ENCODE data around the gene FTH1.
"Not testable (repeated sequence)": the region's sequence is repeated elsewhere in the genome, so short reads cannot be mapped to it uniquely, and the experiment has no call there.

Gene FTH1

DNA sequence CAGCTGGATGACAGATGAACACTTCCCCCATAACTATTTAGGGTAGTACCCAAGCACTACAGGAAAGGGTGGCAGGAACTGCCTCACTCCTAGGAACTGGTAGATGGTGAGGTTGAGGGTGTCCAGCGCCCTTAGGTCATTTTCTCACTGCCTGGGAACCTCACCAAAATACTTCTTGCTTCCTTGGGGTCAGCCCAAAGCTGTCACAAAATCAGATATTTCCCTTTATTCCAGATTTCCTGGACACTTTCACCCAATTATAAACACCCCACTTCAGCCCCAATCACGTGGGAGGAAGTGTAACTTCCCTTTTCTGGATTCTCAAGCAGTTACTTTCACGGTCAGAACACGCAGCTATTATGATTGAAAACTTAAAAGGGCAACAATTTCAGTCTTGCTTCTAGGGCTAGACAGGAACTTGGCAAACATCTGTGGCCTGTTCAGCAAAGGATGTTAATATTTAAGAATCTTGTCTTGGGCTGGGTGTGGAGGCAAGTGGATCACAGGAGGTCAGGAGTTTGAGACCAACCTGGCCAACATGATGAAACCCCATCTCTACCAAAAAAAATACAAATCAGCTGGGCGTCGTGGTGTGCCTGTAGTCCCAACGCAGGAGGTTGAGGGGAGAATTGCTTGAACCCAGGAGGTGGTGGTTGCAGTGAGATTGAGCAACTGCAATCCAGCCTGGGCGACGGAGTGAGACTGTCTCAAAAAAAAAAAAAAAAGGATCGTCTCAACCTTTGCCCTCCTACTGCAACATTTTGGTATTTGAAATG, 4.0 kb downstream of the FTH1 start:
- DNase-seq (ENCODE audit: low spot score), result no peak

DNA sequence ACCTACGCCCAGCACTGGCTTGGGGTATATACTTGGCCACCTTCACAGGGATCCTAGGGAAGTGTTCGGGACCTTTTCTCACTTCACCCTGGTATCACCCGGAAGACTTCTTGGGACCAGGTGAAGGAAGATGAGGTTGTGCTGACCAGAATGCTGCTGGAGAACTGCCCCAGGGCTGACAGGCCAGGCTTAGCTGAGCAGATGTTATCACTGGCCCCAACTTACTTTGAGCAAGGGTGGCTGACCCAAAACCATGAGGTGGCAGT, 4.5 kb downstream of the FTH1 start:
- no peak for DNase-seq (ENCODE audit: low spot score)

DNA sequence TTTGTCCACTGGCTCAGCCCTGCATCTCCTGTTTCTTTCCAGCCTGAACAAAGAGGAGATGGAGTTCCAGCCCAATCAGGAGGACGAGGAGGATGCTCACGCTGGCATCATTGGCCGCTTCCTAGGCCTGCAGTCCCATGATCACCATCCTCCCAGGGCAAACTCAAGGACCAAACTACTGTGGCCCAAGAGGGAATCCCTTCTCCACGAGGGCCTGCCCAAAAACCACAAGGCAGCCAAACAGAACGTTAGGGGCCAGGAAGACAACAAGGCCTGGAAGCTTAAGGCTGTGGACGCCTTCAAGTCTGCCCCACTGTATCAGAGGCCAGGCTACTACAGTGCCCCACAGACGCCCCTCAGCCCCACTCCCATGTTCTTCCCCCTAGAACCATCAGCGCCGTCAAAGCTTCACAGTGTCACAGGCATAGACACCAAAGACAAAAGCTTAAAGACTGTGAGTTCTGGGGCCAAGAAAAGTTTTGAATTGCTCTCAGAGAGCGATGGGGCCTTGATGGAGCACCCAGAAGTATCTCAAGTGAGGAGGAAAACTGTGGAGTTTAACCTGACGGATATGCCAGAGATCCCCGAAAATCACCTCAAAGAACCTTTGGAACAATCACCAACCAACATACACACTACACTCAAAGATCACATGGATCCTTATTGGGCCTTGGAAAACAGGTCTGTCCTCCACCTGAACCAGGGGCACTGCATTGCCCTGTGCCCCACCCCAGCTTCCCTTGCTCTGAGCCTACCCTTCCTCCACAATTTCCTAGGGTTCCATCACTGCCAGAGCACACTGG, 5.0 kb downstream of the FTH1 start:
- peak; percentile 3 for DNase-seq (ENCODE audit: low spot score)

DNA sequence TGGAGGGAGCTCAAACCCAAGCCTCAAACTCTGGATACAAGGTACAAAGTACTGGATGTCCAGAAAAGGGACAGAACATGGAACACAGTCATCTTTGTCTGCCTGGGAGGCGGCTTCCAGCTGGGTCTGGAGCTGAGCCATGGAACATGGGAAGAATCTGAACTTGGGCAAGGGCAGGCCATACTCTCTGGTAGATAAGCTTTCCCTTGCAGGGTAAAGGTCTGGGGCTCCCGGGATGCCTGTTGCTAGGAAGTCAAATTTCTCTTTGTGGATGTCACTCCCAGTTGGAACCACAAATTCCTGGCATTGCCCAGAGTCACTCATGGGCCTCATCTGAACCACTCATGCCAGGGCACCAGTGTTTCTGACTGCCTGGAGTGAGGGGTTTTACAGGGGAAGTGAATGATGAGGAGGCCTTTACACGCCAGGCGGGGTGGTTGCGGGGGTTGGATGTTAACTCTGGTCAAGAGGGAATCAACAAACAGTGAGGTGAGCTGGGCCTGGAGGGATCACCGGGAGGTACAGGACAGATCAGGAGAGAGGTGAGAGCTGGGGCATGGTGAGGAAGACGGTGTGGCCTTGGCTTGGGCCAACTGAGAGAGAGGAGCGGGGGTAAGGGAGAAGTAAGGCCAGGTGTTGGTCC, 5.7 kb downstream of the FTH1 start:
- peak; percentile 75 for DNase-seq (ENCODE audit: low spot score)

DNA sequence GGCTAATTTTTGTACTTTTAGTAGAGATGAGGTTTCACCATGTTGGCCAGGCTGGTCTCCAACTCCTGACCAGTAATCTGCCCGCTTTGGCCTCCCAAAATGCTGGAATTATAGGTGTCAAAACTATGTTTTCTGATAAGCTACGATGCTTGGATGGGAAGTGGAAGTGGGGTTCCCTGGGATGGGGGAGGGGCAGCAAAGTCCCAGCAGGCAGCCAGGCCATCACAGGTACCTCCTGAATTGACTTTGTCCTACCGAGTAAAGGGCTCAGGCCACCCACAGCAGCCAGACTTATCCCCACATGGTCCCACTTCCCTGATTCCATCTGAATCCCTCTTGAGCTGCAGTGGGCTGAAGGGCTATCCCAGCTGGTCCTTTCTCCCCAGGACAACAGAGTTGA, 6.9 kb downstream of the FTH1 start:
- DNase-seq (ENCODE audit: low spot score), result no peak

DNA sequence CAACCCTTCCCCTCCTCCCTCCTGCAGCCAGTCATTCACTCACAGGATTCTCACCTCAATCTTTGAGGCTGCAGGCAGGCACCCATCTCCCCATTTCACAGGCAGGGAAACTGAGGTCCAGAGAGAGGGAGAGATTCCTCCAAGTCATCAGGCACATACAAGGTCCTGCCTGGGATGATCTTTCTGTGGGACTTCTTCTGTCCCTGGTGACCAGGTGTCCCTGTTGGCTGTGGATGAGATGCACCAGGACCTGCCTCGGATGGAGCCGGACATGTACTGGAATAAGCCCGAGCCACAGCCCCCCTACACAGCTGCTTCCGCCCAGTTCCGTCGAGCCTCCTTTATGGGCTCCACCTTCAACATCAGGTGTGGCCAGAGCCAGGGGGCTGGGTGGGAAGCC, 7.8 kb downstream of the FTH1 start:
- DNase-seq (ENCODE audit: low spot score), result no peak

DNA sequence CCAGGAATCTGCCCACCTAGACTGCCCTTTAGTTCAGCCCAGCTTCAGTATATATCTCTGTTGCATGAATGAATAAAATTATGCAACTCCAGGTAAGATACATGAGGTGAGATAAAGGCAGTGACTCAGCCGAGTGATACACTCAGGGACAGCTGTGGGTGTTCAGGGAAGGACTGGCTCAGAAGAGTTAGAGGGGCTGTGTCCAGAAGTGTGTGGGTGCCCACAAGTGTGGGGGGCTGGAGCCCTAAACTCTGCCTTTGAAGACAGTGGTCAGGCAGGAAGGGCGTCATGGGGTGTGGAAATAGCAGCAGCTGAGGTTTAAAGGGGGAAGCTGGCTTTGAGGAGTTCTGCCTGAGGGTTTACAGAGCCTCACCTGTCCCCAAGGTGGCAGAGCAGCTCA, 8.3 kb downstream of the FTH1 start:
- DNase-seq (ENCODE audit: low spot score), result no peak

DNA sequence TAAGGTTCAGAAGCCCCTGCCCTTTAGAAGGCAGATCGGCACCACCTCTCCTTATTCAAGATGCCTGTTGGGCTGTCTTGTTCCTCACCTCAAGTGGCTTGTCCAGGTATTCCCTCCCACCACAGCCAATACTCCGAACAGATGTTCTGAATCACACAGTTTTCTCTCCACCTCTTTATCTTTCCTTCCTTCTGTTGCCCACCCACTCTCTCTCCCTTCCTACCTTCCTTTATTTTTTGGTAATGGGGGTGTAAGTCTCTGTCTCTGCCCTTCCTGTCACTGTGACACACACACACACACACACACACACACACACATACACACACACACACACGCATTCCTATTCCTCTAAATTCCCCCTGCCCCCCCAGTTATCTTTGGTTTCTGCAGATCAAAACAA, 8.8 kb downstream of the FTH1 start:
- no peak for DNase-seq (ENCODE audit: low spot score)

DNA sequence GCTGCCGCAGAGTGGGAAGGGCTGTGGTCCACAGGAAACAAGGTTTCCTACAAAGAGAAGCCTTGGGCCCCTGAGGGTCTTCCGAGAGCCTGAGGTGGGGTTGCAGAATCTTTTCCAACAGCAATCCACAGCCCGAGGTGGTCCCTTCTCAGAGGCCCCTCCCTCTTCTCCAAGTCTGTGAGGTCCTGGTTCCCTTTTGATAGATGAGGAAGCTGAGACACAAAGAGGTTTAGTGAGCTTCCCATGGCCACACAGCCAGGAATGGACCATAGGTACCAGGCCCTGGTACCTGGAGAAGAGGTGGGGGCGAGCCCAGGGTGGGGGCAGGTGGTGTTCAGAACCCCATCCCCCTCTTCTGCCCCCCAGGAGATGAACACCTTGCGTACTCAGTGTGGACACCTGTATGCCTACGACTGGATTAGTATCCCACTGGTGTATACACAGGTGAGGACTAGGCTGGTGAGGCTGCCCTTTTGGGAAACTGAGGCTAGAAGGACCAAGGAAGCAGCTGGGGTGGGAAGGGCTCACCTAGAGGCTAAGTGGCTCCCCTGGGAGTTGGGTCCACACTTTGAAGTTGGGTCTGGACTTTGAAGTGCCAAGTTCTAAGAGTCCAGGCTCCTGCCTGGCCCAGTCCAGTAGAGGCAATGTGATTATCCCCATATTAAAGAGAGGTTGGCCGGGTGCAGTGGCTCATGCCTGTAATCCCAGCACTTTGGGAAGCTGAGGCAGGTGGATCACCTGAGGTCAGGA, 10.2 kb downstream of the FTH1 start:
- DNase-seq (ENCODE audit: low spot score), result no peak

DNA sequence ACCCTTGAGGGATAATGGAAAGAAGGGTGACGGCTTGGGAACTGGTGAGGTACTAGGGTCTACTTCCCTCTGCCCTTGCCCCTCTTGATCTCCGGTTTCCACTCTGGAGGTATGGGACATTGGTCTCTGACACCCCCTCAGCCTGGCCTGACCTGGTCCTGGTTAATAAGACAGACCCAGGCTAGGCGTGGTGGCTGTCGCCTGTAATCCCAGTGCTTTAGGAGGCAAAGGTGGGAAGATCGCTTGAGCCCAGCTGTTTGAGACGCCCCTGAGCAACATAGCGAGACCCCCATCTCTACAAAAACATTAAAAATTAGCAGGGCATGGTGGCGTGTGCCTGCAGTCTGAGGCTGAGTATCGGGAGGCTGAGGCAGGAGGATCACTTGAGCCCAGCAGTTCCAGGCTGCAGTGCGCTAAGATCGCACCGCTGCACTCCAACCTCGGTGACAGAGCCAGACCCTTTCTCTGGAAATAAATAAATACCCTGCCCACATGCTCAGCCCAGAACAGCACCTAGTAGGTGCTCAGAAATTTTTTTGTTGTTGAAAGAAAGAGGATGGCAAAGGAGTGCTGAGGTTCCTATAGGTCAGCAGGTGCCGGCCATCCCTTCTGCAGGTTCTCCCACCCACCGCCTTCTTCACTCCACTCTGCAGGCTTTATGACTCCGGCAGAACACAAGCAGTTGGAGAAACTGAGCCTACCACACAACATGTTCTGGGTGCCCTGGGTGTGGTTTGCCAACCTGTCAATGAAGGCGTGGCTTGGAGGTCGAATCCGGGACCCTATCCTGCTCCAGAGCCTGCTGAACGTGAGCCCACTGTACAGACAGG, 11.0 kb downstream of the FTH1 start:
- no peak for DNase-seq (ENCODE audit: low spot score)

DNA sequence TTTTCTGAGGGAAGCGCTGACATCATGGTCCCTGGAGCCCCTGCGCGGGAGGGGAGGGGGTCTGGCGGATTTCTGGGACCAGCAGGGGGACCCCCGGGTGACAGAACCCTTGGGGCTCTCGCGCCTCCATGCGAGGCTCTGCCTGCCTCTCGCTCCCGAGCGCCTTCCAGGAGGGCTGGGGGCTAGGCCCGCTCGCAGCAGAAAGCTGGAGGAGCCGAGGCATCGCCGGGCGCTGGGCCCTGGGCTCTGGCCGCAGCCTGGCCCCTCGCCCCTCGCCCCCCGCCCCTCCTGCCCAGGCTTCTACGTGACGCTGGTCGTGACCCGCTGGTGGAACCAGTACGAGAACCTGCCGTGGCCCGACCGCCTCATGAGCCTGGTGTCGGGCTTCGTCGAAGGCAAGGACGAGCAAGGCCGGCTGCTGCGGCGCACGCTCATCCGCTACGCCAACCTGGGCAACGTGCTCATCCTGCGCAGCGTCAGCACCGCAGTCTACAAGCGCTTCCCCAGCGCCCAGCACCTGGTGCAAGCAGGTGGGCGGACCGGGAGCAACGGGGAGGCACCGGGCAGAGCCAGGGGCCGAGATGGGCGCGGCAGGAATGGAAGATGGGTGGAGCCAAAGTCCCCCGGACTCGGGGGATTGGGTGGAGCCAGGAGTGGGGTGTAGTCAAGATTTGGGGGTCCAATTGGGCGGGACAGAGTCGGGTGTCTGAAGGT, 11.9 kb downstream of the FTH1 start:
- DNase-seq (ENCODE audit: low spot score), result no peak

DNA sequence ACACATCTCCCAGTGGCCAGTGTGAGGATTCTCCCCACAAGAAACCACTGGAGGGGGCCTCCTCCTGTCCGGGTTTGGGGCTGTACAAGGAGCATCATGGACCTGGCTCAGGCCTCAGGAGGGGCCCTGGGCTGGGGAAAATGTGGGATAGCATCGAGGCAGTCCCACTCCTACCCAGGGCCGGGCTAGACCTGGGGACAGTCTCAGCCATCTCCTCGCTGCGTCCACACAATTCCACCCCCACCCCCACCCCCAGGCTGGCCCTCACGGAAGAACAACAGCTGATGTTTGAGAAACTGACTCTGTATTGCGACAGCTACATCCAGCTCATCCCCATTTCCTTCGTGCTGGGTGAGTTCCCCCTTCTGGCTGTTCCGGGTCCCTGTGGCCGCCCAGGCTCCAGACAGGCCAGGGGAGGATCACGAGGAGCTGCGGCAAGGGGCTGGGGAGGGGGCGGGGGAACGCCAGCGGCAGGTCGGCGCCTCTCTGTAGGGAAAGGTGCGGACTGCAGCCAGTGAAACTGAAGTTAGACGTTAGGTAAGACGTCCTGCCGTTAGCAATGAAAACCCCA, 12.5 kb downstream of the FTH1 start:
- peak; percentile 93 for DNase-seq (ENCODE audit: low spot score)

DNA sequence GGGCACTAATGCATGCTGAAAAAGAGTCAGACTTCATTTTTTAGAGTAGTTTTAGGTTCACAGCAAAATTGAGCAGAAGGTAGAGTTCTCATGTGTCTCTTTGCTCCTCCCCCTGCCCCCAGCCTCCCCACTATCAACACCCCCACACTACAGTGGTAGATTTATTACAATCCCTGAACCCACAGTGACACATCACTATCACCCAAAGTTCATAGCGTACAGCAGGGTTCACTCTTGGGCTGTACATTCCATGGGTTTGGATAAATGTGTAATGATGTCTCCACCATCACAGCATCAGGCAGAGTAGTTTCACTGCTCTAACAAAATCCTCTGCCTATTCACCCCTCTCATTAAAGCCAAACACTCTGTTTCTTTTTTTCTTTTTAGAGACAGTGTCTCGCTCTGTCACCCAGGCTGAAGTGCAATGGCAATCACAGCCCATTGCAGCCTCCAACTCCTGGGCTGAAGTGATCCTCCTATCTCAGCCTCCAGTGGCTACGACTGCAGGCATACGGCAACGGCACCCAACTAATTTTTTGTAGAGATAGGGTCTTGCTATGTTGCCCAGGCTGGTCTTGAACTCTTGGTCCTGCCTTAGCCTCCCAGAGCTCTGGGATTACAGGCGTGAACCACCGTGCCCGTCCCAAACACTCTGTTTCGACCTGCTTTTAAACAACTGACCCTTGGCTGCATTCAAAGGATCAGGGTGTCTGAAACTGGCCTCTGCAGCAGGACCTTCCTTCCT, 13.2 kb downstream of the FTH1 start:
- no peak for DNase-seq (ENCODE audit: low spot score)

DNA sequence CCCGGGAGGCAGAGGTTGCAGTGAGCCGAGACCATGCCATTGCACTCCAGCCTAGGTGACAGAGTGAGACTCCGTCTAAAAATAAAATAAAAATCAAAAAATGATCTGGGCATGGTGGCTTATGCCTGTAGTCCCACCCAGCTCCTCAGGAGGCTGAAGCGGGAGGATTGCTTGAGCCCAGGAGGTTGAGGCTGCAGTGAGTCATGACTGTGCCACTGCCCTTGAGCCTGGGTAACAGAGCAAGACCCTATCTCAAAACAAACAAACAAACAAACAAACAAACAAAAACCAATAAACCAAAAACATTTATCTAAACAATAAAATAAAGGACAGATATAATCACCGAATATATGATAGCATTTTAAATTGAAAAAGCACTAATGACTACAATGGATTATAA, 13.8 kb downstream of the FTH1 start:
- not testable (repeated sequence) for DNase-seq (ENCODE audit: low spot score)

DNA sequence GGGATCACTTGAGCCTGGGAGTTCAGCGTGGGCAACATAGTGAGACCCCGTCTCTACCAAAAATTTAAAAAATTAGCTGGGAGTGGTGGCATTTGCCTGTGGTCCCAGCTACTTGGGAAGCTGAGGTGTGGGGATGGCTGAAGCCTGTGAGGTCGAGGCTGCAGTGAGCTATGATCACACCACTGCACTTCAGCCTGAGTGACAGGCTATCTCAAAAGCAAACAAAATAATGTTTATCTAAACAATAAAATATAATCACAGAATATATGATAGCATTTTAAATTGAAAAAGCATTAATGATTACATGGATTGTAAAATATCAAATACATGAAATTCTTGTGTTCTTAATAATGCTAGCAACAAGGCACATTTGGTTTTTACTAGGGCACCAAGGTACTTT, 14.6 kb downstream of the FTH1 start:
- no peak for DNase-seq (ENCODE audit: low spot score)

DNA sequence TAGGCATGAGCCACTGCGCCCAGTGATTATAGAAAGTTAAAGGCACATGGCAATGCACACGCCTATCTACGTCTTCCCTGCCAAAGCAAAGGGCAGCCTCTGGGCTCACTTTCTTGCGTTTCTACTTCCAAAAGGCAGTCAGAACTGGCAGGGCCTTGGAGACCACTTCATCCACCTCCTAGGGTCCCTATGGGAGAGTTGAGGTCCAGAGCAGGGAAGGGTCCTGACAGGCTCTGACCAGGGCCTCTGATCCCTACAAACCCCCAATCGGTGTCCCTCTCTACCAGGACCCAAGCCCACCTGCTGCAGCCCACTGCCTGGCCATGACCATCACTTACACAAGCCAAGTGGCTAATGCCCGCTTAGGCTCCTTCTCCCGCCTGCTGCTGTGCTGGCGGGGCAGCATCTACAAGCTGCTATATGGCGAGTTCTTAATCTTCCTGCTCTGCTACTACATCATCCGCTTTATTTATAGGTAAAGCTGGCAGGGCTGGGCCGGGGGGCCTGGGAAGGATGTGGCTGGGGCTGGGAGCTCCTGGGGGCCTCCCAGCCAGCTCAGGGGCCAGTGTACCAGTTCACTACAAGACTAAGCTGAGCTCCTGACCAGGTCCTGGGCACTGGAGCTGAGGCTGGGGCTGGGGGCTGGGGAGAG, 15.8 kb downstream of the FTH1 start:
- DNase-seq (ENCODE audit: low spot score), result no peak

DNA sequence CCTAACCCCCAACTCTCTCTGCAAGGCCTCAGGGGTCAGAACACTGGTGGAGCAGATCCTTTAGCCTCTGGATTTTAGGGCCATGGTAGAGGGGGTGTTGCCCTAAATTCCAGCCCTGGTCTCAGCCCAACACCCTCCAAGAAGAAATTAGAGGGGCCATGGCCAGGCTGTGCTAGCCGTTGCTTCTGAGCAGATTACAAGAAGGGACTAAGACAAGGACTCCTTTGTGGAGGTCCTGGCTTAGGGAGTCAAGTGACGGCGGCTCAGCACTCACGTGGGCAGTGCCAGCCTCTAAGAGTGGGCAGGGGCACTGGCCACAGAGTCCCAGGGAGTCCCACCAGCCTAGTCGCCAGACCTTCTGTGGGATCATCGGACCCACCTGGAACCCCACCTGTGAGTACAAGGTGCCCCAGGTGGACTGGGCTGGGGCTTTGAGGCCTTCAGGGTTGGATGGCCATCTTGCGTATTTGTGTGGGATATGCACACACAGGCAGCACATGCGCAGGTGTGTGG, 17.3 kb downstream of the FTH1 start, which contains the start of gene BEST1:
TSS of gene BEST1 (plus strand) at position 317 of the 513 bp plus-strand sequence. CDS start 1,456 bp downstream, outside the sequence.
- no peak for DNase-seq (ENCODE audit: low spot score)

DNA sequence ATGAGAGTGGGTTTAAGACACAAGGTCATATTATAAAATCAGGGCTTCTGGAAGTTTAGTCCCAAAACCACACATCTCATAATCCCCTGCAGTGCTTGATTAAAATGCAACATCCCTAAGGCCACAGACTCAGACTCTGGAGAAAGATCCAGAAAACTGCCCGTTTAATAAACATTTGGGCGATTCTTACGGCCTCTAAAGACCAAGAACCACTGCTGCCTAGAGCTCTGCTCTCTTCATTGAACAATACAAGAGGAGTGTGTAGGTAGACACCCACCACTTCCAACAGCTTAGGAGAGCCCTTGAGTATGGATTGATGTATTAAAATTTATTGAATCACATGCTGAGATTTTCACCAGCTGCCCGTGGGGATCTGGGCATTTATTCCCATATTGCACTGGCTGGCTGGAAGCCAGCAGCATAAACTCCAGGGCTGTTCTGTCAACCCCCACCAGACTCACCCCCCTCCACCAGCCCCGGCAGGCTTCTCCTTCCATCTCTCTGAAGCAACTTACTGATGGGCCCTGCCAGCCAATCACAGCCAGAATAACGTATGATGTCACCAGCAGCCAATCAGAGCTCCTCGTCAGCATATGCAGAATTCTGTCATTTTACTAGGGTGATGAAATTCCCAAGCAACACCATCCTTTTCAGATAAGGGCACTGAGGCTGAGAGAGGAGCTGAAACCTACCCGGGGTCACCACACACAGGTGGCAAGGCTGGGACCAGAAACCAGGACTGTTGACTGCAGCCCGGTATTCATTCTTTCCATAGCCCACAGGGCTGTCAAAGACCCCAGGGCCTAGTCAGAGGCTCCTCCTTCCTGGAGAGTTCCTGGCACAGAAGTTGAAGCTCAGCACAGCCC, 18.0 kb downstream of the FTH1 start:
- DNase-seq (ENCODE audit: low spot score), result peak; percentile 97
